Stomach (tissue), 9 donors: ENCODE results near the gene HINT3. TPM values are rescaled to one million over a fixed set of nuclear protein-coding genes. Genes with fewer than 3 reads are reported as not detected.
A peak's percentile ranks its signal among the peaks of the same experiment; 100 is the strongest.

ENCODE experiments used
- DNase-seq, 2 donors: peaks; one replicate each; pipeline versions ENCODE4 v3.0.0 to v3.0.0-alpha.2; 2013 to 2019
- H3K27ac ChIP-seq, 5 donors: fragments of 200-600 bp in 4 of 5; sonication (generic) in 4 of 5; one replicate each; pipeline ENCODE4 v1.5.1; 2013 to 2019; ENCODE audit warnings: mild to moderate bottlenecking in 1 of 5, moderate library complexity in 1 of 5
- H3K27me3 ChIP-seq, 3 donors: fragments of 200-600 bp; sonication (generic); one replicate each; pipeline ENCODE4 v1.5.1; 2017 to 2019; ENCODE audit warnings: mixed run types in 1 of 3
- H3K36me3 ChIP-seq, 4 donors: fragments of 200-600 bp; sonication (generic); 1 replicate in 3 of 4; 2 replicates in 1 of 4; pipeline ENCODE4 v1.5.1; 2016 to 2019
- H3K4me1 ChIP-seq, 4 donors: fragments of 200-600 bp; sonication (generic); one replicate each; pipeline ENCODE4 v1.5.1; 2016 to 2019
- H3K4me3 ChIP-seq, 4 donors: fragments of 200-600 bp; sonication (generic) in 3 of 4; one replicate each; pipeline ENCODE4 v1.5.1; 2016 to 2019; ENCODE audit warnings: mild to moderate bottlenecking in 1 of 4
- H3K9me3 ChIP-seq, 4 donors: fragments of 200-600 bp; sonication (generic); one replicate each; pipeline ENCODE4 v1.5.1; 2016 to 2019
- EP300 ChIP-seq: sonication (generic); formaldehyde crosslinking; IDR thresholded peaks from one replicate; pipeline ENCODE4 v1.6.1; 2017; ENCODE audit warnings: antibody characterized with exemption
- POLR2A ChIP-seq, 4 donors: fragments of 450-650 bp; IDR thresholded peaks; one replicate each; pipeline ENCODE4 v1.6.1; 2016; ENCODE audit warnings: antibody characterized with exemption in 4 of 4, control low read depth in 2 of 4, mild to moderate bottlenecking in 1 of 4, moderate library complexity in 1 of 4
- POLR2AphosphoS5 ChIP-seq, 3 donors: sonication (generic); formaldehyde crosslinking; IDR thresholded peaks; one replicate each; pipeline ENCODE4 v1.6.1; 2016; ENCODE audit warnings: antibody characterized with exemption in 3 of 3
- WGBS, 5 donors: extraction: QIAGEN DNeasy Blood & Tissue Kit in 3 of 5; methylation state at CpG; one replicate each; pipeline versions ENCODE4 v1.1.5 to v1.1.7; 2013 to 2018; 5-methylcytosine and 5-hydroxymethylcytosine counted together
- intact Hi-C: fragments of 100-400 bp; cut with DNase I; formaldehyde crosslinking; loops from one replicate; pipeline ENCODE4 v1.15.1; 2023; ENCODE audit warnings: low total_unique reads
- polyA plus RNA-seq, 3 donors: library from polyadenylated mRNA; stranded (reverse); fragments of 200-250 nt; gene quantifications; one replicate each; pipeline ENCODE4 v1.2.3, GENCODE V29; 2013
- total RNA-seq, 5 donors: library from RNA; depleted of rRNA; stranded (reverse); fragments of >200 nt; gene quantifications; one replicate each; pipeline versions ENCODE4 v1.1.0 to v1.2.3, GENCODE V29; 2014 to 2016
- TF ChIP-seq, protein P1 (sequence below), 7 experiments: fragments of 450-650 bp in 4 of 7; fragments of 200-600 bp in 3 of 7; sonication (generic) in 3 of 7; IDR thresholded peaks; one replicate each; pipeline ENCODE4 v1.5.1; 2016 to 2019; ENCODE audit warnings: antibody characterized with exemption in 7 of 7, control low read depth in 2 of 7, mild to moderate bottlenecking in 1 of 7
- donor health status: healthy with polysubstance abuse.
- donor health status: Bipolar disorder and iron deficiency.
- donor health status: healthy.

Gene HINT3
- total and polyA plus RNA-seq, 8 donors: 9.3 to 36.0 (median 21.0) TPM

DNA sequence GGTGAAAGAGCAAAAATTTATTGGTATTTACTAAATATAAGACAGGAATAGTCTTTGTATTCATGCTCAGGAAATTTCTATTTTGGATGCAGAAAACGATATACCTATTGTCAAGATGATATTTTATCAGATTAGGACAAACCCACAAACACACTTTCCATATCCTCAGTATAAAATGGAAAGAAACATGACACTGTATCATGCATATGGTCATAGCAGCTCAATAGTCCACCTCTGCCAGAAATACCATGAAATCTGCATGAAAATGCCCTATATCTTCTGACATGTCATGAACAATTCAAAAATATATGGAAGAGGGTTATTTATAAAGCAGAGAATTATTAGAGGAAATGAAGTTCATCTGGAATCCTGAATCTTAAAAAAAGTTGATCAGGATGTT lies 11.7 kb upstream of the HINT3 start:
- Histone ChIP-seq H3K36me3 (no peaks in the 10 kb centered on the region), H3K9me3 (no peaks in the 10 kb centered on the region), H3K27ac (peak overlapping the region in 4 of 5 donors; percentile 65 to 85 (median 76)), H3K4me3 (no peak overlapping the region), H3K27me3 (no peaks in the 10 kb centered on the region), H3K4me1 (peaks cover 22 to 60% (median 34%) of the 10 kb centered on the region in 4 donors)
- WGBS, 5 donors: 19 to 53% (median 42%) methylated on average over 1 of the region's 1 CpG
- no peak for DNase-seq
- intact Hi-C loops: no loop called here
- TF ChIP-seq POLR2A (IDR thresholded peaks at IDR 0.05): no peak
- no peak for TF ChIP-seq POLR2AphosphoS5 (IDR thresholded peaks at IDR 0.05)
- TF ChIP-seq, protein P1, sequence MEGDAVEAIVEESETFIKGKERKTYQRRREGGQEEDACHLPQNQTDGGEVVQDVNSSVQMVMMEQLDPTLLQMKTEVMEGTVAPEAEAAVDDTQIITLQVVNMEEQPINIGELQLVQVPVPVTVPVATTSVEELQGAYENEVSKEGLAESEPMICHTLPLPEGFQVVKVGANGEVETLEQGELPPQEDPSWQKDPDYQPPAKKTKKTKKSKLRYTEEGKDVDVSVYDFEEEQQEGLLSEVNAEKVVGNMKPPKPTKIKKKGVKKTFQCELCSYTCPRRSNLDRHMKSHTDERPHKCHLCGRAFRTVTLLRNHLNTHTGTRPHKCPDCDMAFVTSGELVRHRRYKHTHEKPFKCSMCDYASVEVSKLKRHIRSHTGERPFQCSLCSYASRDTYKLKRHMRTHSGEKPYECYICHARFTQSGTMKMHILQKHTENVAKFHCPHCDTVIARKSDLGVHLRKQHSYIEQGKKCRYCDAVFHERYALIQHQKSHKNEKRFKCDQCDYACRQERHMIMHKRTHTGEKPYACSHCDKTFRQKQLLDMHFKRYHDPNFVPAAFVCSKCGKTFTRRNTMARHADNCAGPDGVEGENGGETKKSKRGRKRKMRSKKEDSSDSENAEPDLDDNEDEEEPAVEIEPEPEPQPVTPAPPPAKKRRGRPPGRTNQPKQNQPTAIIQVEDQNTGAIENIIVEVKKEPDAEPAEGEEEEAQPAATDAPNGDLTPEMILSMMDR (IDR thresholded peaks at IDR 0.05): no peak
- no peak for TF ChIP-seq EP300

DNA sequence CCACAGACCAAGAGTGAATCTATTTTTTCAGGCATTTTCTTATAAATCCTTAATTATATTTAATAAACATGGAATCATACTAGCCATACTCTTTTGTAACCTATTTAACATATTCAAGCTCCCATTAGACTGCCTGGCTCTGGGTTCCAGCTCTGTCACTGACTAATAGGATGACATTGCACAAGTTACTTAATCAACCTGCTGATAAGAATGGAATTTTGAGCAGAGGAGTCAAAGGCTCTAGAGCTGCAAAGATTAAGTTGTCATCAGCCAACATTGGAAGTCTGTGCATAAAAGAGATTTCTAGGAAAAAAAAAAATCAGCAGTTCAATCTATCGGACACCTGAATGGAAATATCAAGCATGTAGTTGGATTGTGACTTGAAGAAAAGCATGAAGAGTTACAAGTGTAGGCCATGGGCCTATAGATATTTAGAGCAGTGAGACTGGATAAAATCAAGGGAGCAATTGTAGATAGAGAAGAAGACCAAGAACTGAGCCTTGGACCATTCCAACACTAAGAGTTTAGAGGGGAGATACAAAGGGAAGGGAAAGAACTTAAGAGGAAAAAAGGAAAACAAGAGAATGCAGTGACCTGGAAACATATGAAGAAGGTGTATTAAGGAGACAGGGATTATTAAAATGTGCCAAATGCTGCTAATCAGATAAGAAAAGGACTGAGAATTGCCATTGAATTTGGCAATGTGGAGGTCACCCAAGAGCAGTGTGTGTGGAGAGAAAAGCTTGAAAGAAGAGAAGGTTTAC lies 11.0 kb upstream of the HINT3 start:
- Histone ChIP-seq H3K36me3 (no peaks in the 10 kb centered on the region), H3K27ac (peak overlapping the region in 4 of 5 donors; percentile 65 to 85 (median 76)), H3K4me1 (peaks cover 22 to 60% (median 34%) of the 10 kb centered on the region in 4 donors), H3K9me3 (no peaks in the 10 kb centered on the region), H3K4me3 (no peak overlapping the region), H3K27me3 (no peaks in the 10 kb centered on the region)
- WGBS, 5 donors: 55 to 80% (median 71%) methylated on average over 1 of the region's 1 CpG
- intact Hi-C loops: no loop called here
- no peak for TF ChIP-seq POLR2A (IDR thresholded peaks at IDR 0.05)
- peak in 1 of 3 donors; percentile 9 for TF ChIP-seq POLR2AphosphoS5 (IDR thresholded peaks at IDR 0.05)
- DNase-seq: no peak

DNA sequence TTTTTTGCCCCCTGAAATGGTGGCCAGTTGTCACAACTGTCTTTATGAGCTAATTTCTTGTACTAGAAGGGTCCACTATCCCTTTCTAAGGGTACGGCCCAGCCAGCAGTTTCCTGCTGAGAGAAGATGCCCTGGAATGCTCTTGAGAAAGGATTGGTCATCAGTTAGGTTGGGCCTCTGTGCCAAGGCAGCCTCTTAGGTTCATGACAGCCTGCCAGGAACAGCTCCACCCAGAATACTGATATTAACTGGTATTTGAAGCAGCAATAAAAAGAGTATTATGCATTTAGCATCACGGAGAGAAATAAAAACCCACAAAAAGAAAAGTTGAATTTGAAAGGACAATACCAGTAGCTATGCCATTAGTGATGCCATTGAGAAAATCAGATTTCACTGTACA lies 9.0 kb upstream of the HINT3 start:
- no peaks in the 10 kb centered on the region for H3K9me3 ChIP-seq
- H3K4me3 ChIP-seq: no peak overlapping the region
- H3K4me1 ChIP-seq: peaks cover 22 to 54% (median 32%) of the 10 kb centered on the region in 4 donors
- DNase-seq: peak in 1 of 2 donors; percentile 53
- 45 to 65% (median 59%) methylated on average over 2 of the region's 2 CpGs for WGBS, 5 donors
- intact Hi-C loops: no loop called here
- H3K36me3 ChIP-seq: no peaks in the 10 kb centered on the region
- no peaks in the 10 kb centered on the region for H3K27me3 ChIP-seq
- peak overlapping the region in 2 of 5 donors; percentile 12 to 85 for H3K27ac ChIP-seq
- TF ChIP-seq, protein P1 (IDR thresholded peaks at IDR 0.05): no peak
- no peak for TF ChIP-seq POLR2A (IDR thresholded peaks at IDR 0.05)
- no peak for TF ChIP-seq POLR2AphosphoS5 (IDR thresholded peaks at IDR 0.05)
- TF ChIP-seq EP300: no peak

DNA sequence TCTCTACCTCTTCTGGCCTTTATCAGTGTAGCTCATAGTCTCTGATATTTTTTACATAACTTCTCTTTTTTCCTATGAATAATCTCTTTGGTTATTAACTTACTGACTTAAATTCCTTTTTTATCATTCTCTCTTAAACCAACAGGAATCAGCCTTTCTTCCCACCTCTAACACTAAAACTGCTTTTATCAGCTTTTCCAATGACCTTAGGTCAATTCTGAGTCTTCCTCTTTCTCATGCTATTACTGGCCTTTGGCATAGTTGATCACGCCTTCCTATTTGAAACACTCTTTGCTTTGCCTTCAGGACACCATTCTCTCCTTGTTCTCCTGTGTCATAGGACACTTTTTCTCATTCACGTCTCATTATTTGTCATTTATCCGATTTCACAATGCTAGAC lies 8.1 kb upstream of the HINT3 start:
- no peaks in the 10 kb centered on the region for H3K27me3 ChIP-seq
- H3K4me1 ChIP-seq: peaks cover 17 to 46% (median 25%) of the 10 kb centered on the region in 4 donors
- H3K36me3 ChIP-seq: no peaks in the 10 kb centered on the region
- 92 to 95% (median 94%) methylated on average over 3 of the region's 3 CpGs for WGBS, 5 donors
- intact Hi-C loops: no loop called here
- no peak overlapping the region for H3K27ac ChIP-seq
- TF ChIP-seq POLR2A (IDR thresholded peaks at IDR 0.05) (no peak), POLR2AphosphoS5 (IDR thresholded peaks at IDR 0.05) (no peak), EP300 (no peak)
- TF ChIP-seq, protein P1 (IDR thresholded peaks at IDR 0.05): no peak
- no peaks in the 10 kb centered on the region for H3K9me3 ChIP-seq
- DNase-seq: no peak
- H3K4me3 ChIP-seq: no peak overlapping the region

- Histone ChIP-seq H3K4me1 (peaks cover 11 to 40% (median 19%) of the 10 kb centered on the region in 4 donors), H3K27ac (no peak overlapping the region), H3K27me3 (no peaks in the 10 kb centered on the region), H3K36me3 (no peaks in the 10 kb centered on the region), H3K4me3 (no peak overlapping the region), H3K9me3 (no peaks in the 10 kb centered on the region)
- no peak for TF ChIP-seq POLR2AphosphoS5 (IDR thresholded peaks at IDR 0.05)
- TF ChIP-seq, protein P1 (IDR thresholded peaks at IDR 0.05): no peak
- no peak for TF ChIP-seq POLR2A (IDR thresholded peaks at IDR 0.05)
- TF ChIP-seq EP300: no peak
- intact Hi-C loops: no loop called here
- no peak for DNase-seq
- 69 to 95% (median 89%) methylated on average over 2 of the region's 2 CpGs for WGBS, 5 donors
Observed at GRCh38 chr6:125949069-125949468, 7.5 kb upstream of the HINT3 start.
